ENCODE results near the gene FOXI1. TPM values are rescaled to one million over a fixed set of nuclear protein-coding genes. Genes with fewer than 3 reads are reported as not detected.

FOXI1 gene
- total RNA-seq, 2 donors from 2014 or later = 0.16 TPM; not detected in 1

GRCh38 chr5:170095646-170096045 lies 10.1 kb upstream of the FOXI1 start:
- Histone ChIP-seq H3K27me3 (no peaks in the 10 kb centered on the region), H3K4me1 (no peaks in the 10 kb centered on the region), H3K27ac (no peak overlapping the region), H3K9me3 (no peaks in the 10 kb centered on the region), H3K9ac (ENCODE audit: low read depth in 2 of 2, low read length in 2 of 2) (no peak overlapping the region), H3K4me3 (no peak overlapping the region), H3K36me3 (no peaks in the 10 kb centered on the region)
- no peak for DNase-seq
- TF ChIP-seq, protein P1, sequence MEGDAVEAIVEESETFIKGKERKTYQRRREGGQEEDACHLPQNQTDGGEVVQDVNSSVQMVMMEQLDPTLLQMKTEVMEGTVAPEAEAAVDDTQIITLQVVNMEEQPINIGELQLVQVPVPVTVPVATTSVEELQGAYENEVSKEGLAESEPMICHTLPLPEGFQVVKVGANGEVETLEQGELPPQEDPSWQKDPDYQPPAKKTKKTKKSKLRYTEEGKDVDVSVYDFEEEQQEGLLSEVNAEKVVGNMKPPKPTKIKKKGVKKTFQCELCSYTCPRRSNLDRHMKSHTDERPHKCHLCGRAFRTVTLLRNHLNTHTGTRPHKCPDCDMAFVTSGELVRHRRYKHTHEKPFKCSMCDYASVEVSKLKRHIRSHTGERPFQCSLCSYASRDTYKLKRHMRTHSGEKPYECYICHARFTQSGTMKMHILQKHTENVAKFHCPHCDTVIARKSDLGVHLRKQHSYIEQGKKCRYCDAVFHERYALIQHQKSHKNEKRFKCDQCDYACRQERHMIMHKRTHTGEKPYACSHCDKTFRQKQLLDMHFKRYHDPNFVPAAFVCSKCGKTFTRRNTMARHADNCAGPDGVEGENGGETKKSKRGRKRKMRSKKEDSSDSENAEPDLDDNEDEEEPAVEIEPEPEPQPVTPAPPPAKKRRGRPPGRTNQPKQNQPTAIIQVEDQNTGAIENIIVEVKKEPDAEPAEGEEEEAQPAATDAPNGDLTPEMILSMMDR (IDR thresholded peaks at IDR 0.05) = no peak
- intact Hi-C loops (cut with DNase I) = no loop called here

- H3K4me1 ChIP-seq = no peaks in the 10 kb centered on the region
- no peak overlapping the region for H3K4me3 ChIP-seq
- no peak overlapping the region for H3K9ac ChIP-seq (ENCODE audit: low read depth in 2 of 2, low read length in 2 of 2)
- no peak overlapping the region for H3K27ac ChIP-seq
- H3K27me3 ChIP-seq = no peaks in the 10 kb centered on the region
- H3K9me3 ChIP-seq = no peaks in the 10 kb centered on the region
- TF ChIP-seq, protein P1 (IDR thresholded peaks at IDR 0.05) = no peak
- intact Hi-C loops (cut with DNase I) = no loop called here
- H3K36me3 ChIP-seq = no peaks in the 10 kb centered on the region
- no peak for DNase-seq
These were observed 7.8 kb upstream of the FOXI1 start for GRCh38 chr5:170097934-170098333.

DNA sequence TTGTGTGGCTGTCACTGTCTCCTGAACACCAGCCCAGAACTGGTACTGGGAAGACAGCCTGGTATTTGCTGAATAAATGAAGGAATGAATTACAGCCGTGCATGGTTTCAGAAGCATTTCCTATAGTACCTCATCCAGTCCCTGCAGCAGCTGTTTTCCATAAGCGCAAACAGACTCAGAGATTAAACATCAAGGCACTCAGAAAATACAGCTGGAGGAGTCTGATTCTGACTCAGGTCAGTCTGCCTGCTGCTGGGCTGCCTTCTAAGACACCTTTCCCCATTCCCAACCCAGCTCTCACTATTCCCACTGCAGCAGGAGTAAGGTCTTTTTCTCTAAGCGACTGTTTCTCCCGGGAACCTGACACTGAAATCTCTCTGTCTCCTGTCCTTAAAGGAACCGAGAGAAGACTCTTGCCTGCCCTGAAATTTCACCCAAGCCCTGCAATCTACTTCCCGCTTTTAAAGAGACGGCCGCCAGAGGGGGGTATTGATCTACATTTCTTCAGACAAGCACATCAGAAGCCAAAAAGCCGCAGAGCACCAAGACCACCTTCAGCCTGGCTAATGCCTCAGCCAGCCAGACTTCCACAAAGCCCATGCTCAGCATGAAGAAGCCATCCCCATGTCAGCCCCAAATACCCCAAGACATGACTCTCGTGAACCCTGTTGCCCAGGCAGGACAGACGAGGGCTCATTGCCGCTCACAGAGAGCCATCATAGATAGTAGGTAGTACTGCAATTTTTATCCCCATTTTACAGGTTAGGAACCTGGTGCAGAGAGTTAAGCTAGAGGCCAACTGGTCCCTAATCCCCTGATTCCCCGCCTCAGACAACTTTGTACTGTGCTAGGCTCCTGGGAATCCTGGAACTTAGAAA lies 5.4 kb upstream of the FOXI1 start:
- TF ChIP-seq, protein P1 (IDR thresholded peaks at IDR 0.05) = peak; percentile 40
- no peaks in the 10 kb centered on the region for H3K36me3 ChIP-seq
- no peak overlapping the region for H3K4me3 ChIP-seq
- no peaks in the 10 kb centered on the region for H3K9me3 ChIP-seq
- intact Hi-C loops (cut with DNase I) = loop anchor here (5.0 to 10.0 kb wide), 2 partner anchors 84 to 322 kb away; no protein-coding TSS in a partner anchor
- H3K27ac ChIP-seq = no peak overlapping the region
- no peaks in the 10 kb centered on the region for H3K27me3 ChIP-seq
- peak; percentile 70 for DNase-seq
- H3K4me1 ChIP-seq = no peaks in the 10 kb centered on the region
- H3K9ac ChIP-seq (ENCODE audit: low read depth in 2 of 2, low read length in 2 of 2) = no peak overlapping the region

GRCh38 chr5:170103447-170103846 lies 2.2 kb upstream of the FOXI1 start:
- intact Hi-C loops (cut with DNase I) = loop anchor here (5.0 to 10.0 kb wide), 2 partner anchors 81 to 319 kb away; no protein-coding TSS in a partner anchor
- Histone ChIP-seq H3K4me1 (no peaks in the 10 kb centered on the region), H3K27me3 (no peaks in the 10 kb centered on the region), H3K9me3 (no peaks in the 10 kb centered on the region), H3K36me3 (no peaks in the 10 kb centered on the region), H3K9ac (ENCODE audit: low read depth in 2 of 2, low read length in 2 of 2) (no peak overlapping the region), H3K4me3 (no peak overlapping the region), H3K27ac (no peak overlapping the region)
- DNase-seq = no peak
- TF ChIP-seq, protein P1 (IDR thresholded peaks at IDR 0.05) = no peak

GRCh38 chr5:170104299-170104698 lies 1.4 kb upstream of the FOXI1 start:
- Histone ChIP-seq H3K27ac (no peak overlapping the region), H3K4me3 (no peak overlapping the region), H3K36me3 (no peaks in the 10 kb centered on the region), H3K27me3 (no peaks in the 10 kb centered on the region), H3K9me3 (no peaks in the 10 kb centered on the region), H3K4me1 (no peaks in the 10 kb centered on the region), H3K9ac (ENCODE audit: low read depth in 2 of 2, low read length in 2 of 2) (no peak overlapping the region)
- intact Hi-C loops (cut with DNase I) = loop anchor here (5.0 to 10.0 kb wide), 2 partner anchors 81 to 318 kb away; no protein-coding TSS in a partner anchor
- TF ChIP-seq, protein P1 (IDR thresholded peaks at IDR 0.05) = no peak
- no peak for DNase-seq
